Astrocyte (in vitro differentiated cells and primary cell): ENCODE measurements around the gene GJA1.

Source experiments
- EZH2 ChIP-seq: IDR thresholded peaks from 2 replicates; pipeline ENCODE4 v1.6.1; 2012; ENCODE audit warnings: mild to moderate bottlenecking, low read length, inconsistent platforms; ENCODE audit not compliant: insufficient read depth
- TF ChIP-seq, protein P1 (sequence below): IDR thresholded peaks from 2 replicates; pipeline ENCODE4 v1.5.1; 2011; ENCODE audit warnings: low read depth, mild to moderate bottlenecking, inconsistent platforms, low read length, moderate library complexity; ENCODE audit not compliant: insufficient read depth

- TF ChIP-seq EZH2 = no peak
- TF ChIP-seq, protein P1, sequence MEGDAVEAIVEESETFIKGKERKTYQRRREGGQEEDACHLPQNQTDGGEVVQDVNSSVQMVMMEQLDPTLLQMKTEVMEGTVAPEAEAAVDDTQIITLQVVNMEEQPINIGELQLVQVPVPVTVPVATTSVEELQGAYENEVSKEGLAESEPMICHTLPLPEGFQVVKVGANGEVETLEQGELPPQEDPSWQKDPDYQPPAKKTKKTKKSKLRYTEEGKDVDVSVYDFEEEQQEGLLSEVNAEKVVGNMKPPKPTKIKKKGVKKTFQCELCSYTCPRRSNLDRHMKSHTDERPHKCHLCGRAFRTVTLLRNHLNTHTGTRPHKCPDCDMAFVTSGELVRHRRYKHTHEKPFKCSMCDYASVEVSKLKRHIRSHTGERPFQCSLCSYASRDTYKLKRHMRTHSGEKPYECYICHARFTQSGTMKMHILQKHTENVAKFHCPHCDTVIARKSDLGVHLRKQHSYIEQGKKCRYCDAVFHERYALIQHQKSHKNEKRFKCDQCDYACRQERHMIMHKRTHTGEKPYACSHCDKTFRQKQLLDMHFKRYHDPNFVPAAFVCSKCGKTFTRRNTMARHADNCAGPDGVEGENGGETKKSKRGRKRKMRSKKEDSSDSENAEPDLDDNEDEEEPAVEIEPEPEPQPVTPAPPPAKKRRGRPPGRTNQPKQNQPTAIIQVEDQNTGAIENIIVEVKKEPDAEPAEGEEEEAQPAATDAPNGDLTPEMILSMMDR = no peak
Measured at GRCh38 chr6:121398127-121398526, 37.3 kb upstream of the GJA1 start.
